Gastrocnemius medialis (tissue), 4 donors: ENCODE data around the gene OXA1L. TPM values are rescaled to one million over a fixed set of nuclear protein-coding genes. Genes with fewer than 3 reads are reported as not detected.
"Not testable (repeated sequence)": the region's sequence is repeated elsewhere in the genome, so short reads cannot be mapped to it uniquely, and the experiment has no call there.

Experiments used
- ATAC-seq, 2 donors: fragments of 150-250 bp; one replicate each; pipeline ENCODE4 v1.9.1; 2016
- DNase-seq, 2 donors: peaks; one replicate each; pipeline ENCODE4 v3.0.0-alpha.2; 2019
- H3K27ac ChIP-seq, 4 donors: fragments of 200-600 bp; sonication (generic); 1 replicate in 1 of 4; 2 replicates in 3 of 4; pipeline ENCODE4 v1.5.1; 2016 to 2018; ENCODE audit warnings: mild to moderate bottlenecking in 2 of 4, moderate library complexity in 1 of 4
- H3K27me3 ChIP-seq, 3 donors: fragments of 200-600 bp; sonication (generic) in 2 of 3; 1 replicate in 1 of 3; 2 replicates in 2 of 3; pipeline versions ENCODE4 v1.5.1 to v1.6.0; 2016 to 2019; ENCODE audit warnings: mild to moderate bottlenecking in 1 of 3, moderate library complexity in 1 of 3
- H3K36me3 ChIP-seq, 2 donors: fragments of 200-600 bp; sonication (generic) in 1 of 2; one replicate each; pipeline ENCODE4 v1.5.1; 2017 to 2018
- H3K4me1 ChIP-seq, 2 donors: fragments of 200-600 bp; sonication (generic) in 1 of 2; one replicate each; pipeline ENCODE4 v1.5.1; 2016 to 2017; ENCODE audit warnings: mild to moderate bottlenecking in 2 of 2
- H3K4me3 ChIP-seq, 4 donors: fragments of 200-600 bp; sonication (generic) in 3 of 4; 1 replicate in 1 of 4; 2 replicates in 3 of 4; pipeline ENCODE4 v1.5.1; 2016 to 2019; ENCODE audit warnings: mild to moderate bottlenecking in 2 of 4
- H3K9me3 ChIP-seq, 3 donors: fragments of 200-600 bp; sonication (generic) in 2 of 3; 1 replicate in 1 of 3; 2 replicates in 2 of 3; pipeline ENCODE4 v1.5.1; 2016 to 2019
- POLR2A ChIP-seq, 2 donors: fragments of 450-650 bp; IDR thresholded peaks; one replicate each; pipeline ENCODE4 v1.6.1; 2017; ENCODE audit warnings: antibody characterized with exemption in 2 of 2, mild to moderate bottlenecking in 2 of 2, moderate library complexity in 2 of 2
- in situ Hi-C, 4 donors: fragments of 200-750 bp; cut with MboI; loops; one replicate each; pipeline versions ENCODE4 v1.15.0 to v1.8.0; 2017; ENCODE audit warnings: low sequenced_read_pairs in 4 of 4
- intact Hi-C: fragments of 100-400 bp; cut with DNase I; formaldehyde crosslinking; loops from one replicate; pipeline ENCODE4 v1.15.1; 2023; ENCODE audit warnings: low total_unique reads
- total RNA-seq, 4 donors: library from RNA; depleted of rRNA; stranded (reverse); fragments of >200 nt; gene quantifications; one replicate each; pipeline versions ENCODE4 v1.1.0 to v1.2.3, GENCODE V29; 2016
- TF ChIP-seq, protein P1 (sequence below), 5 experiments: fragments of 450-650 bp in 3 of 5; fragments of 200-600 bp in 2 of 5; sonication (generic) in 2 of 5; IDR thresholded peaks in 4 of 5; conservative IDR thresholded peaks in 1 of 5; 1 replicate in 4 of 5; 2 replicates in 1 of 5; pipeline ENCODE4 v1.5.1; 2016 to 2019; ENCODE audit warnings: antibody characterized with exemption in 5 of 5, mild to moderate bottlenecking in 3 of 5, moderate library complexity in 3 of 5

The OXA1L gene
- total RNA-seq, 4 donors from 2014 or later, result 83.5 to 135 (median 114) TPM

DNA sequence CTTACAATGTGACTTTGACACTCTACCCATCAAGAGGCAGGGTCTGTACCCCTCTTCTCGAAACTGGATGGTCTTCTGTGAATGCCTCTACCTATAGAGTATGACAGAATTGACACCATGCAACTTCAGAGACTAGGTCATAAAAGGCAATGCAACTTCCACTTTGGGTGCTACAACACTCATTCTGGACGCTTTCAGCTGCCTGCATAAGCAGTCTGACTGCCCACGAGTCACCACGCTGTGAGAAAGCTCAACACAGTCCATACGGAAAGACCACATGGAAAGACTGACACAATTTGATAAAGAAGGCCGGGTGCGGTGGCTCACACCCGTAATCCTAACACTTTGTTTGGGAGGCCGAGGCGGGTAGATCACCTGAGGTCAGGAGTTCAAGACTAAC lies 33.9 kb downstream of the OXA1L start:
- no peak for ATAC-seq
- no peaks in the 10 kb centered on the region for H3K36me3 ChIP-seq
- H3K4me1 ChIP-seq, result no peaks in the 10 kb centered on the region
- TF ChIP-seq, protein P1, sequence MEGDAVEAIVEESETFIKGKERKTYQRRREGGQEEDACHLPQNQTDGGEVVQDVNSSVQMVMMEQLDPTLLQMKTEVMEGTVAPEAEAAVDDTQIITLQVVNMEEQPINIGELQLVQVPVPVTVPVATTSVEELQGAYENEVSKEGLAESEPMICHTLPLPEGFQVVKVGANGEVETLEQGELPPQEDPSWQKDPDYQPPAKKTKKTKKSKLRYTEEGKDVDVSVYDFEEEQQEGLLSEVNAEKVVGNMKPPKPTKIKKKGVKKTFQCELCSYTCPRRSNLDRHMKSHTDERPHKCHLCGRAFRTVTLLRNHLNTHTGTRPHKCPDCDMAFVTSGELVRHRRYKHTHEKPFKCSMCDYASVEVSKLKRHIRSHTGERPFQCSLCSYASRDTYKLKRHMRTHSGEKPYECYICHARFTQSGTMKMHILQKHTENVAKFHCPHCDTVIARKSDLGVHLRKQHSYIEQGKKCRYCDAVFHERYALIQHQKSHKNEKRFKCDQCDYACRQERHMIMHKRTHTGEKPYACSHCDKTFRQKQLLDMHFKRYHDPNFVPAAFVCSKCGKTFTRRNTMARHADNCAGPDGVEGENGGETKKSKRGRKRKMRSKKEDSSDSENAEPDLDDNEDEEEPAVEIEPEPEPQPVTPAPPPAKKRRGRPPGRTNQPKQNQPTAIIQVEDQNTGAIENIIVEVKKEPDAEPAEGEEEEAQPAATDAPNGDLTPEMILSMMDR (IDR thresholded peaks at IDR 0.05 in 4 of 5, conservative IDR thresholded peaks at IDR 0.05 in 1 of 5), result no peak
- TF ChIP-seq POLR2A (IDR thresholded peaks at IDR 0.05), result no peak
- no peaks in the 10 kb centered on the region for H3K27me3 ChIP-seq
- in situ Hi-C loops, result no loop called here
- intact Hi-C loops, result no loop called here
- no peak overlapping the region for H3K27ac ChIP-seq
- no peak for DNase-seq
- no peaks in the 10 kb centered on the region for H3K9me3 ChIP-seq
- H3K4me3 ChIP-seq, result no peak overlapping the region

DNA sequence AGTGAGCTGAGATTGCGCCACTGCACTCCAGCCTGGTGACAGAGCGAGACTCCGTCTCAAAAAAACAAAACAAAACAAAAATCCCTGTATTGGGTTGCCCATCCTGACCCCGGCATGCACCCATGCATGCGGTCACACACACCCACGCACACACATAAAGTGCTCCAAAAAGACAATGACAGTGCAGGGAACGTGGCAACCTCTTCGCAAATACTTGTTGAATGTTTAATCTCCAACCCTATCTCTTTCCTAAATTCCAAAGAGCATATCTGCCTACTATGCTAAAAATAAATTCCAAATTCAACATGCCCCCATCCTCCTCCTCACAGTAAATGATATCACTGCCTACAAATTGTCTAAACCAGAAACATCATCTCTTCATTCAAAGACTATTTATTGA lies 35.2 kb downstream of the OXA1L start:
- Histone ChIP-seq H3K4me1 (no peaks in the 10 kb centered on the region), H3K27ac (no peak overlapping the region), H3K4me3 (no peak overlapping the region), H3K27me3 (no peaks in the 10 kb centered on the region), H3K36me3 (no peaks in the 10 kb centered on the region), H3K9me3 (no peaks in the 10 kb centered on the region)
- in situ Hi-C loops, result no loop called here
- no peak for DNase-seq
- no peak for TF ChIP-seq POLR2A (IDR thresholded peaks at IDR 0.05)
- TF ChIP-seq, protein P1 (IDR thresholded peaks at IDR 0.05 in 4 of 5, conservative IDR thresholded peaks at IDR 0.05 in 1 of 5), result no peak
- intact Hi-C loops, result no loop called here
- no peak for ATAC-seq

DNA sequence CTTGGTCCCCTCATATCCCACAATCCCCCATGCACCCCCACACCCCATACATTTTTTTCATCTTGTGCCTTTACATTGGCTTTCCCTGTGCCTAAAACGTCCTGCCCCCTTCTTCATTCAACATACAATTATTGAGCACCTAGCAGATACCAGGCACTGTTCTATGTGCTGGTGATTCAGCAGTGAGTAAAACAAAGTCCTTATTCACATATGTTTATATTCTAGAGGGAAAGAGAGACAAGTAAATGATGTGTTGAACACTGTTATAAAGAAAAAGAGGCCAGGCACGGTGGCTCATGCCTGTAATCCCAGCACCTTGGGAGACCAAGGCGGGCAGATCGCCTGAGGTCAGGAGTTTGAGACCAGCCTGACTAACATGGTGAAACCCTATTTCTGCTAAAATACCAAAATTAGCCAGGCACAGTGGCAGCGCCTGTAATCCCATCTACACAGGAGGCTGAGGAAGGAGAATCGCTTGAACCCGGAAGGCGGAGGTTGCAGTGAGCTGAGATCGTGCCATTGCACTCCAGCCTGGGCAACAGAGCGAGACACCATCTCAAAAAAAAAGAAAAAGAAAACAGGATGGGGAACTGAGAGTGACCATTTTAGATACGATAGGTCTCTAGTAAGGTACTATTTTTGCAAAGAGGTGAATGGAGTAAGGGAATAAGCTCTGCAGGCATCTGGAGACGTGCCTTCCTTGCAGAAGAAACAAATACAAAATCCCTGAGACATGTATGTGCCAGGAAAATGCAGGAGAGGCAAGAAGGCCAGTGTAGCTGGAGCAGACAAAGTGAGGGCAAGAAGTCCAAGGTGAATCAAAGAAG lies 36.6 kb downstream of the OXA1L start:
- intact Hi-C loops, result no loop called here
- Histone ChIP-seq H3K4me3 (no peak overlapping the region), H3K4me1 (no peaks in the 10 kb centered on the region), H3K36me3 (no peaks in the 10 kb centered on the region), H3K9me3 (no peaks in the 10 kb centered on the region), H3K27me3 (no peaks in the 10 kb centered on the region), H3K27ac (no peak overlapping the region)
- ATAC-seq, result no peak
- TF ChIP-seq POLR2A (IDR thresholded peaks at IDR 0.05), result no peak
- TF ChIP-seq, protein P1 (IDR thresholded peaks at IDR 0.05 in 4 of 5, conservative IDR thresholded peaks at IDR 0.05 in 1 of 5), result no peak
- in situ Hi-C loops, result no loop called here
- no peak for DNase-seq

DNA sequence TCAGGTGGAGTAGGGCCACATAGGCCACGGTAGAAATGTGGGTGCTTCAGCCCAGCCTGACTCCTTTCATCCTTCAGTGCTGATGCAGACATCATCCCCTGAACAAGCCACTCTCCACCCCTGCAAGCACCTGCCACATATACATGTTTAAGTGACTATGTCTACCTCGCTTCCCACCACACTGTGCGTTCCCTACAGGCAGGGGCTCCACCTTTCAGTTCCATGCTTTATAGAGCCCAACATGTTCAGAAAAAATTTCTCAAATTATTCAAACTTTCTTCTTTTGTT lies 37.1 kb downstream of the OXA1L start:
- DNase-seq (no peak), ATAC-seq (no peak)
- intact Hi-C loops, result no loop called here
- Histone ChIP-seq H3K9me3 (no peaks in the 10 kb centered on the region), H3K4me3 (no peak overlapping the region), H3K36me3 (no peaks in the 10 kb centered on the region), H3K4me1 (no peaks in the 10 kb centered on the region), H3K27me3 (no peaks in the 10 kb centered on the region), H3K27ac (no peak overlapping the region)
- in situ Hi-C loops, result no loop called here
- TF ChIP-seq, protein P1 (IDR thresholded peaks at IDR 0.05 in 4 of 5, conservative IDR thresholded peaks at IDR 0.05 in 1 of 5), result no peak
- no peak for TF ChIP-seq POLR2A (IDR thresholded peaks at IDR 0.05)

DNA sequence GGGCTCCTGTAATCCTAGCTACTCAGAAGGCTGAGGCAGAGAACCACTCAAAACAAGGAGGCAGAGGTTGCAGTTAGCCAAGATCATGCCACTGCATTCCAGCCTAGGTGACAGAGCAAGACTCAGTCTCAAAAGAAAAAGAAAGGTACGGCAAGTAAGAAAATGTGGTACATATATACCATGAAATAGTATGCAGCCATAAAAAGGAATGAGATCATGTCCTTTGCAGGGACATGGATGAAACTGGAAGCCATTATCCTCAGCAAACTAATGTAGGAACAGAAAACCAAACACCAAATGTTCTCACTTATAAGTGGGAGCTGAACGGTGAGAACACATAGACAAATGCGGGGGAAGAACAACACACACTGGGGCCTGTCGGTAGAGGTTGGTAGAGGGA lies 38.7 kb downstream of the OXA1L start:
- intact Hi-C loops, H3K27me3 ChIP-seq, ATAC-seq, DNase-seq, in situ Hi-C loops, H3K27ac ChIP-seq, H3K9me3 ChIP-seq, H3K4me1 ChIP-seq, H3K36me3 ChIP-seq, H3K4me3 ChIP-seq: not testable (repeated sequence)
